OCI-LY7 (cell line): ENCODE results near the gene PROM2.

Experiments used
- EZH2phosphoT487 ChIP-seq: fragments of 200-600 bp; sonication (generic); IDR thresholded peaks from 2 replicates; pipeline ENCODE4 v1.6.1; 2018; ENCODE audit warnings: low read depth, borderline replicate concordance, mild to moderate bottlenecking, mixed run types, antibody characterized with exemption, low read length, moderate library complexity, mixed read lengths
- TF ChIP-seq, protein P1 (sequence below): fragments of 200-600 bp; sonication (generic); conservative IDR thresholded peaks from 2 replicates; pipeline ENCODE4 v1.5.1; 2014; ENCODE audit warnings: mild to moderate bottlenecking, antibody characterized with exemption, low read length, moderate library complexity, mixed read lengths

DNA sequence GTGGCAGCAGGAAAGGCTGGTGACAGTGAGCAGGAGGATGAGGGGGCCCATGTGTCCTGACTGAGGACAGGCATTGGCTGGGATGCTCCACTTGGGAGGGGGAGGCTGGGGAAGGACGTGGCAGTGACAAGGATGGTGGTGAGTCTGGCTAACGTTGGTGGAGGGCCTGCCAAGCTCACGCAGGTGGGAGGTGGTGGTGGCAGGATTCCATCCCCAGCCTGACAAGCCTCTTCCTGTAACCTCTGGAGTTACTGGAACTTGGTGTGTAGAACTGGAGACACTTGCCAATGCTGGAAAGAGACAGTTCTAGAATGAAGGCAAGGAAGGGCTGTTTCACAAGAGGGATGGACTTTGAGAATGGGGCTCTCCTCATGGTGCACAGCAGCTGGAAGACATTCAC is 8.2 kb downstream of the PROM2 start:
- TF ChIP-seq, protein P1, sequence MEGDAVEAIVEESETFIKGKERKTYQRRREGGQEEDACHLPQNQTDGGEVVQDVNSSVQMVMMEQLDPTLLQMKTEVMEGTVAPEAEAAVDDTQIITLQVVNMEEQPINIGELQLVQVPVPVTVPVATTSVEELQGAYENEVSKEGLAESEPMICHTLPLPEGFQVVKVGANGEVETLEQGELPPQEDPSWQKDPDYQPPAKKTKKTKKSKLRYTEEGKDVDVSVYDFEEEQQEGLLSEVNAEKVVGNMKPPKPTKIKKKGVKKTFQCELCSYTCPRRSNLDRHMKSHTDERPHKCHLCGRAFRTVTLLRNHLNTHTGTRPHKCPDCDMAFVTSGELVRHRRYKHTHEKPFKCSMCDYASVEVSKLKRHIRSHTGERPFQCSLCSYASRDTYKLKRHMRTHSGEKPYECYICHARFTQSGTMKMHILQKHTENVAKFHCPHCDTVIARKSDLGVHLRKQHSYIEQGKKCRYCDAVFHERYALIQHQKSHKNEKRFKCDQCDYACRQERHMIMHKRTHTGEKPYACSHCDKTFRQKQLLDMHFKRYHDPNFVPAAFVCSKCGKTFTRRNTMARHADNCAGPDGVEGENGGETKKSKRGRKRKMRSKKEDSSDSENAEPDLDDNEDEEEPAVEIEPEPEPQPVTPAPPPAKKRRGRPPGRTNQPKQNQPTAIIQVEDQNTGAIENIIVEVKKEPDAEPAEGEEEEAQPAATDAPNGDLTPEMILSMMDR, result no peak
- TF ChIP-seq EZH2phosphoT487, result no peak
